GM18517 (cell line): Measurements from ENCODE around the gene BMP8B.
"Not testable (repeated sequence)": the region's sequence is repeated elsewhere in the genome, so short reads cannot be mapped to it uniquely, and the experiment has no call there.

Experiments
- ATAC-seq: cut with Tn5 transposase; IDR thresholded peaks from one replicate; pipeline ENCODE4 v1.9.1; 2021; ENCODE audit warnings: mild to moderate bottlenecking, moderate library complexity; ENCODE audit not compliant: unreplicated experiment

Gene BMP8B

GRCh38 chr1:39779137-39779536 lies 9.5 kb downstream of the BMP8B start:
- no peak for ATAC-seq

- ATAC-seq = not testable (repeated sequence)
Measured at GRCh38 chr1:39778463-39779099, 10.1 kb downstream of the BMP8B start.

- ATAC-seq = not testable (repeated sequence)
Measured at GRCh38 chr1:39777896-39778295, 10.8 kb downstream of the BMP8B start.

GRCh38 chr1:39777306-39777705 lies 11.4 kb downstream of the BMP8B start:
- no peak for ATAC-seq

- ATAC-seq = no peak
Measured at GRCh38 chr1:39776886-39777285, 11.8 kb downstream of the BMP8B start.

- ATAC-seq = peak; percentile 51
Measured at GRCh38 chr1:39776400-39776713, 12.3 kb downstream of the BMP8B start.

- ATAC-seq = peak; percentile 69
Measured at GRCh38 chr1:39775676-39776399, 12.8 kb downstream of the BMP8B start.

- ATAC-seq = not testable (repeated sequence)
Measured at GRCh38 chr1:39775141-39775540, 13.5 kb downstream of the BMP8B start.

GRCh38 chr1:39773369-39773979 lies 15.2 kb downstream of the BMP8B start:
- ATAC-seq = not testable (repeated sequence)

GRCh38 chr1:39771022-39771532 lies 17.6 kb downstream of the BMP8B start, which contains the start of gene OXCT2:
TSS of gene OXCT2 (minus strand) at chr1:39771348. CDS start at chr1:39771255, 93 bp downstream.
- ATAC-seq = not testable (repeated sequence)

GRCh38 chr1:39770100-39771021 lies 18.3 kb downstream of the BMP8B start:
- not testable (repeated sequence) for ATAC-seq

- not testable (repeated sequence) for ATAC-seq
Measured at GRCh38 chr1:39769502-39769901, 19.2 kb downstream of the BMP8B start.

GRCh38 chr1:39766466-39766865 lies 22.2 kb downstream of the BMP8B start:
- ATAC-seq = not testable (repeated sequence)

- not testable (repeated sequence) for ATAC-seq
Measured at GRCh38 chr1:39764512-39764911, 24.2 kb downstream of the BMP8B start.

- not testable (repeated sequence) for ATAC-seq
Measured at GRCh38 chr1:39763619-39764374, 24.9 kb downstream of the BMP8B start.

GRCh38 chr1:39762550-39763540 lies 25.8 kb downstream of the BMP8B start:
- no peak for ATAC-seq

GRCh38 chr1:39761557-39762260 lies 27.0 kb downstream of the BMP8B start:
- no peak for ATAC-seq

- ATAC-seq = no peak
Measured at GRCh38 chr1:39761016-39761415, 27.6 kb downstream of the BMP8B start.
